BJ (cell line): ENCODE data around the gene U2SURP. TPM values are rescaled to one million over a fixed set of nuclear protein-coding genes. Genes with fewer than 3 reads are reported as not detected.
"Not testable (repeated sequence)": the region's sequence is repeated elsewhere in the genome, so short reads cannot be mapped to it uniquely, and the experiment has no call there.

ENCODE experiments used
- CTCF ChIA-PET: fragments of 350-600 bp; formaldehyde crosslinking; extraction: SDS; loops from one replicate; lab custom pipeline; 2021; ENCODE audit warnings: antibody characterized with exemption, inconsistent platforms; lab: Yijun Ruan, JAX
- POLR2A ChIA-PET: fragments of 300-600 bp; sonication (Branson Sonifier 250); formaldehyde crosslinking; extraction: SDS; loops from one replicate; lab custom pipeline; 2021; ENCODE audit warnings: antibody characterized with exemption; lab: Charles Lee
- DNase-seq: peaks from one replicate; pipeline ENCODE4 v3.0.0-alpha.2; 2011; ENCODE audit warnings: low read depth
- H3K27me3 ChIP-seq: 2 replicates; pipeline ENCODE4 v1.6.0; 2011; ENCODE audit warnings: low read length; ENCODE audit not compliant: control insufficient read depth, insufficient read depth
- H3K36me3 ChIP-seq: 2 replicates; pipeline ENCODE4 v1.5.1; 2011; ENCODE audit warnings: low read length; ENCODE audit not compliant: control insufficient read depth, insufficient read depth
- H3K4me3 ChIP-seq: 2 replicates; pipeline ENCODE4 v1.5.1; 2011; ENCODE audit warnings: low read depth, mild to moderate bottlenecking, control low read depth, low read length
- CTCF ChIP-seq: IDR thresholded peaks from 2 replicates; pipeline ENCODE4 v1.5.1; 2011; ENCODE audit warnings: low read depth, mild to moderate bottlenecking, control low read depth, inconsistent platforms, low read length, moderate library complexity; ENCODE audit not compliant: insufficient read depth
- polyA plus RNA-seq: library from polyadenylated mRNA; depleted of rRNA; stranded (reverse); fragments of >200 nt; gene quantifications from 2 replicates; pipeline ENCODE4 v1.2.3, GENCODE V29; 2011

Gene U2SURP
- polyA plus RNA-seq, 1 experiment, result 22.6 TPM

- H3K36me3 ChIP-seq, CTCF ChIA-PET, DNase-seq, H3K4me3 ChIP-seq, POLR2A ChIA-PET, H3K27me3 ChIP-seq: not testable (repeated sequence)
These were observed 72.6 kb downstream of the U2SURP start for GRCh38 chr3:143073983-143074382.

GRCh38 chr3:143078883-143079282 is 77.5 kb downstream of the U2SURP start:
- H3K27me3 ChIP-seq, result no peaks in the 10 kb centered on the region
- POLR2A ChIA-PET, result no interaction called here
- DNase-seq, result no peak
- CTCF ChIA-PET, result no interaction called here
- H3K4me3 ChIP-seq, result no peak overlapping the region
- no peak for TF ChIP-seq CTCF
- no peaks in the 10 kb centered on the region for H3K36me3 ChIP-seq

GRCh38 chr3:143080196-143080595 is 78.8 kb downstream of the U2SURP start:
- Histone ChIP-seq H3K27me3 (no peaks in the 10 kb centered on the region), H3K4me3 (no peak overlapping the region), H3K36me3 (no peaks in the 10 kb centered on the region)
- TF ChIP-seq CTCF, result no peak
- DNase-seq, result no peak
- ChIA-PET CTCF (no interaction called here), POLR2A (no interaction called here)

GRCh38 chr3:143081365-143081764 is 80.0 kb downstream of the U2SURP start:
- H3K27me3 ChIP-seq, result no peaks in the 10 kb centered on the region
- no peak for DNase-seq
- TF ChIP-seq CTCF, result no peak
- H3K36me3 ChIP-seq, result no peaks in the 10 kb centered on the region
- ChIA-PET CTCF (interaction anchor here (0.6 to 1.4 kb wide), 2 partner anchors 10 to 980 kb away, joined by 4 read pairs; no protein-coding TSS in a partner anchor), POLR2A (no interaction called here)
- no peak overlapping the region for H3K4me3 ChIP-seq

- TF ChIP-seq CTCF, result no peak
- Histone ChIP-seq H3K27me3 (no peaks in the 10 kb centered on the region), H3K36me3 (no peaks in the 10 kb centered on the region), H3K4me3 (no peak overlapping the region)
- POLR2A ChIA-PET, result no interaction called here
- DNase-seq, result no peak
- CTCF ChIA-PET, result interaction anchor here (1.3 to 1.4 kb wide), 2 partner anchors 11 to 42 kb away, joined by 3 to 4 read pairs; no protein-coding TSS in a partner anchor
These were observed 80.7 kb downstream of the U2SURP start for GRCh38 chr3:143081844-143082778.
